ENCODE results near the gene PAM.

PAM gene

GRCh38 chr5:102933721-102934459 is 178.8 kb downstream of the PAM start:
- no peaks in the 10 kb centered on the region for H3K36me3 ChIP-seq (ENCODE audit: control insufficient read depth, insufficient read depth, low read length)
- H3K27me3 ChIP-seq (ENCODE audit: control insufficient read depth, insufficient read depth, low read length) = no peaks in the 10 kb centered on the region
- no peak overlapping the region for H3K27ac ChIP-seq (ENCODE audit: low read depth, low read length)
- no peak overlapping the region for H3K4me3 ChIP-seq (ENCODE audit: low read depth, low read length)
- H3K9ac ChIP-seq (ENCODE audit: low read depth, low read length) = no peak overlapping the region
- no peaks in the 10 kb centered on the region for H3K4me1 ChIP-seq (ENCODE audit: control insufficient read depth, insufficient read depth, low read length)
- no peaks in the 10 kb centered on the region for H3K9me3 ChIP-seq (ENCODE audit: control insufficient read depth, insufficient read depth, low read length)

- no peak overlapping the region for H3K4me3 ChIP-seq (ENCODE audit: low read depth, low read length)
- H3K9ac ChIP-seq (ENCODE audit: low read depth, low read length) = no peak overlapping the region
- H3K27me3 ChIP-seq (ENCODE audit: control insufficient read depth, insufficient read depth, low read length) = no peaks in the 10 kb centered on the region
- no peak overlapping the region for H3K27ac ChIP-seq (ENCODE audit: low read depth, low read length)
- no peaks in the 10 kb centered on the region for H3K4me1 ChIP-seq (ENCODE audit: control insufficient read depth, insufficient read depth, low read length)
- H3K9me3 ChIP-seq (ENCODE audit: control insufficient read depth, insufficient read depth, low read length) = no peaks in the 10 kb centered on the region
- no peaks in the 10 kb centered on the region for H3K36me3 ChIP-seq (ENCODE audit: control insufficient read depth, insufficient read depth, low read length)
Measured at GRCh38 chr5:102937894-102938293, 182.8 kb downstream of the PAM start.

GRCh38 chr5:102941111-102941510 is 186.0 kb downstream of the PAM start:
- no peak overlapping the region for H3K27ac ChIP-seq (ENCODE audit: low read depth, low read length)

GRCh38 chr5:102946414-102946813 is 191.3 kb downstream of the PAM start:
- H3K9ac ChIP-seq (ENCODE audit: low read depth, low read length) = no peak overlapping the region
- H3K4me1 ChIP-seq (ENCODE audit: control insufficient read depth, insufficient read depth, low read length) = no peaks in the 10 kb centered on the region
- 0 out of 2 replicates have a peak, but pooled peaks cover 7% of the 10 kb centered on the region for H3K36me3 ChIP-seq (ENCODE audit: control insufficient read depth, insufficient read depth, low read length)
- H3K27me3 ChIP-seq (ENCODE audit: control insufficient read depth, insufficient read depth, low read length) = no peaks in the 10 kb centered on the region
- no peaks in the 10 kb centered on the region for H3K9me3 ChIP-seq (ENCODE audit: control insufficient read depth, insufficient read depth, low read length)
- H3K27ac ChIP-seq (ENCODE audit: low read depth, low read length) = no peak overlapping the region
- no peak overlapping the region for H3K4me3 ChIP-seq (ENCODE audit: low read depth, low read length)

More at GRCh38 chr5:102941111-102941510, 186.0 kb downstream of the PAM start:
- no peaks in the 10 kb centered on the region for H3K4me1 ChIP-seq (ENCODE audit: control insufficient read depth, insufficient read depth, low read length)
- H3K4me3 ChIP-seq (ENCODE audit: low read depth, low read length) = no peak overlapping the region
- H3K27me3 ChIP-seq (ENCODE audit: control insufficient read depth, insufficient read depth, low read length) = no peaks in the 10 kb centered on the region
- no peaks in the 10 kb centered on the region for H3K9me3 ChIP-seq (ENCODE audit: control insufficient read depth, insufficient read depth, low read length)
- no peak overlapping the region for H3K9ac ChIP-seq (ENCODE audit: low read depth, low read length)
- no peaks in the 10 kb centered on the region for H3K36me3 ChIP-seq (ENCODE audit: control insufficient read depth, insufficient read depth, low read length)

GRCh38 chr5:102946971-102947370 is 191.9 kb downstream of the PAM start:
- no peaks in the 10 kb centered on the region for H3K4me1 ChIP-seq (ENCODE audit: control insufficient read depth, insufficient read depth, low read length)
- 0 out of 2 replicates have a peak, but pooled peaks cover 7% of the 10 kb centered on the region for H3K36me3 ChIP-seq (ENCODE audit: control insufficient read depth, insufficient read depth, low read length)
- H3K9ac ChIP-seq (ENCODE audit: low read depth, low read length) = no peak overlapping the region
- H3K4me3 ChIP-seq (ENCODE audit: low read depth, low read length) = no peak overlapping the region
- no peaks in the 10 kb centered on the region for H3K27me3 ChIP-seq (ENCODE audit: control insufficient read depth, insufficient read depth, low read length)
- no peak overlapping the region for H3K27ac ChIP-seq (ENCODE audit: low read depth, low read length)
- no peaks in the 10 kb centered on the region for H3K9me3 ChIP-seq (ENCODE audit: control insufficient read depth, insufficient read depth, low read length)

- Histone ChIP-seq H3K27me3 (ENCODE audit: control insufficient read depth, insufficient read depth, low read length) (no peaks in the 10 kb centered on the region), H3K4me3 (ENCODE audit: low read depth, low read length) (no peak overlapping the region), H3K9me3 (ENCODE audit: control insufficient read depth, insufficient read depth, low read length) (no peaks in the 10 kb centered on the region), H3K4me1 (ENCODE audit: control insufficient read depth, insufficient read depth, low read length) (no peaks in the 10 kb centered on the region), H3K36me3 (ENCODE audit: control insufficient read depth, insufficient read depth, low read length) (0 out of 2 replicates have a peak, but pooled peaks cover under 1% of the 10 kb centered on the region), H3K27ac (ENCODE audit: low read depth, low read length) (no peak overlapping the region), H3K9ac (ENCODE audit: low read depth, low read length) (no peak overlapping the region)
Measured at GRCh38 chr5:102955488-102955887, 200.4 kb downstream of the PAM start.

GRCh38 chr5:102956599-102956998 is 201.5 kb downstream of the PAM start:
- H3K36me3 ChIP-seq (ENCODE audit: control insufficient read depth, insufficient read depth, low read length) = no peaks in the 10 kb centered on the region
- no peak overlapping the region for H3K27ac ChIP-seq (ENCODE audit: low read depth, low read length)
- no peak overlapping the region for H3K4me3 ChIP-seq (ENCODE audit: low read depth, low read length)
- H3K9me3 ChIP-seq (ENCODE audit: control insufficient read depth, insufficient read depth, low read length) = no peaks in the 10 kb centered on the region
- no peaks in the 10 kb centered on the region for H3K27me3 ChIP-seq (ENCODE audit: control insufficient read depth, insufficient read depth, low read length)
- H3K9ac ChIP-seq (ENCODE audit: low read depth, low read length) = no peak overlapping the region
- no peaks in the 10 kb centered on the region for H3K4me1 ChIP-seq (ENCODE audit: control insufficient read depth, insufficient read depth, low read length)

- Histone ChIP-seq H3K27ac (ENCODE audit: low read depth, low read length) (no peak overlapping the region), H3K27me3 (ENCODE audit: control insufficient read depth, insufficient read depth, low read length) (no peaks in the 10 kb centered on the region), H3K9ac (ENCODE audit: low read depth, low read length) (no peak overlapping the region), H3K36me3 (ENCODE audit: control insufficient read depth, insufficient read depth, low read length) (no peaks in the 10 kb centered on the region), H3K9me3 (ENCODE audit: control insufficient read depth, insufficient read depth, low read length) (no peaks in the 10 kb centered on the region), H3K4me1 (ENCODE audit: control insufficient read depth, insufficient read depth, low read length) (no peaks in the 10 kb centered on the region), H3K4me3 (ENCODE audit: low read depth, low read length) (no peak overlapping the region)
Measured at GRCh38 chr5:102957141-102957540, 202.0 kb downstream of the PAM start.

- H3K4me1 ChIP-seq (ENCODE audit: control insufficient read depth, insufficient read depth, low read length) = no peaks in the 10 kb centered on the region
- H3K27me3 ChIP-seq (ENCODE audit: control insufficient read depth, insufficient read depth, low read length) = no peaks in the 10 kb centered on the region
- H3K9ac ChIP-seq (ENCODE audit: low read depth, low read length) = no peak overlapping the region
- H3K4me3 ChIP-seq (ENCODE audit: low read depth, low read length) = no peak overlapping the region
- no peaks in the 10 kb centered on the region for H3K9me3 ChIP-seq (ENCODE audit: control insufficient read depth, insufficient read depth, low read length)
- H3K27ac ChIP-seq (ENCODE audit: low read depth, low read length) = no peak overlapping the region
- no peaks in the 10 kb centered on the region for H3K36me3 ChIP-seq (ENCODE audit: control insufficient read depth, insufficient read depth, low read length)
Measured at GRCh38 chr5:102958481-102959011, 203.4 kb downstream of the PAM start.

GRCh38 chr5:102959055-102959454 is 203.9 kb downstream of the PAM start:
- H3K9ac ChIP-seq (ENCODE audit: low read depth, low read length) = no peak overlapping the region

GRCh38 chr5:102961671-102962070 is 206.6 kb downstream of the PAM start:
- Histone ChIP-seq H3K4me3 (ENCODE audit: low read depth, low read length) (no peak overlapping the region), H3K27me3 (ENCODE audit: control insufficient read depth, insufficient read depth, low read length) (no peaks in the 10 kb centered on the region), H3K9ac (ENCODE audit: low read depth, low read length) (no peak overlapping the region), H3K4me1 (ENCODE audit: control insufficient read depth, insufficient read depth, low read length) (no peaks in the 10 kb centered on the region), H3K36me3 (ENCODE audit: control insufficient read depth, insufficient read depth, low read length) (no peaks in the 10 kb centered on the region), H3K27ac (ENCODE audit: low read depth, low read length) (no peak overlapping the region), H3K9me3 (ENCODE audit: control insufficient read depth, insufficient read depth, low read length) (no peaks in the 10 kb centered on the region)

More at GRCh38 chr5:102959055-102959454, 203.9 kb downstream of the PAM start:
- Histone ChIP-seq H3K27ac (ENCODE audit: low read depth, low read length) (no peak overlapping the region), H3K4me1 (ENCODE audit: control insufficient read depth, insufficient read depth, low read length) (no peaks in the 10 kb centered on the region), H3K9me3 (ENCODE audit: control insufficient read depth, insufficient read depth, low read length) (no peaks in the 10 kb centered on the region), H3K27me3 (ENCODE audit: control insufficient read depth, insufficient read depth, low read length) (no peaks in the 10 kb centered on the region), H3K36me3 (ENCODE audit: control insufficient read depth, insufficient read depth, low read length) (no peaks in the 10 kb centered on the region), H3K4me3 (ENCODE audit: low read depth, low read length) (no peak overlapping the region)
